Measurements from ENCODE around the gene RPS18.

GRCh38 chr6:33251395-33252012 lies 20.4 kb upstream of the RPS18 start:
- TF ChIP-seq HNRNPH1 (optimal IDR thresholded peaks at IDR 0.05; ENCODE audit: low read depth, low read length) (no peak), ZNF431 (CRISPR knock-in tag; IDR thresholded peaks at IDR 0.05; ENCODE audit: borderline replicate concordance, low read depth) (no peak), SIX4 (CRISPR knock-in tag; IDR thresholded peaks at IDR 0.05) (no peak), CEBPB (IDR thresholded peaks at IDR 0.05; ENCODE audit: borderline replicate concordance, low read depth, low read length) (no peak), ZFP37 (CRISPR knock-in tag; IDR thresholded peaks at IDR 0.05; ENCODE audit: borderline replicate concordance) (no peak), PBX2 (CRISPR knock-in tag; IDR thresholded peaks at IDR 0.05) (no peak)
- TF ChIP-seq, protein P1, sequence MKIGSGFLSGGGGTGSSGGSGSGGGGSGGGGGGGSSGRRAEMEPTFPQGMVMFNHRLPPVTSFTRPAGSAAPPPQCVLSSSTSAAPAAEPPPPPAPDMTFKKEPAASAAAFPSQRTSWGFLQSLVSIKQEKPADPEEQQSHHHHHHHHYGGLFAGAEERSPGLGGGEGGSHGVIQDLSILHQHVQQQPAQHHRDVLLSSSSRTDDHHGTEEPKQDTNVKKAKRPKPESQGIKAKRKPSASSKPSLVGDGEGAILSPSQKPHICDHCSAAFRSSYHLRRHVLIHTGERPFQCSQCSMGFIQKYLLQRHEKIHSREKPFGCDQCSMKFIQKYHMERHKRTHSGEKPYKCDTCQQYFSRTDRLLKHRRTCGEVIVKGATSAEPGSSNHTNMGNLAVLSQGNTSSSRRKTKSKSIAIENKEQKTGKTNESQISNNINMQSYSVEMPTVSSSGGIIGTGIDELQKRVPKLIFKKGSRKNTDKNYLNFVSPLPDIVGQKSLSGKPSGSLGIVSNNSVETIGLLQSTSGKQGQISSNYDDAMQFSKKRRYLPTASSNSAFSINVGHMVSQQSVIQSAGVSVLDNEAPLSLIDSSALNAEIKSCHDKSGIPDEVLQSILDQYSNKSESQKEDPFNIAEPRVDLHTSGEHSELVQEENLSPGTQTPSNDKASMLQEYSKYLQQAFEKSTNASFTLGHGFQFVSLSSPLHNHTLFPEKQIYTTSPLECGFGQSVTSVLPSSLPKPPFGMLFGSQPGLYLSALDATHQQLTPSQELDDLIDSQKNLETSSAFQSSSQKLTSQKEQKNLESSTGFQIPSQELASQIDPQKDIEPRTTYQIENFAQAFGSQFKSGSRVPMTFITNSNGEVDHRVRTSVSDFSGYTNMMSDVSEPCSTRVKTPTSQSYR (CRISPR knock-in tag; IDR thresholded peaks at IDR 0.05; ENCODE audit: borderline replicate concordance), result no peak

Data from HepG2 (cell line).